Measurements from ENCODE around the gene MCU.

MCU gene

DNA sequence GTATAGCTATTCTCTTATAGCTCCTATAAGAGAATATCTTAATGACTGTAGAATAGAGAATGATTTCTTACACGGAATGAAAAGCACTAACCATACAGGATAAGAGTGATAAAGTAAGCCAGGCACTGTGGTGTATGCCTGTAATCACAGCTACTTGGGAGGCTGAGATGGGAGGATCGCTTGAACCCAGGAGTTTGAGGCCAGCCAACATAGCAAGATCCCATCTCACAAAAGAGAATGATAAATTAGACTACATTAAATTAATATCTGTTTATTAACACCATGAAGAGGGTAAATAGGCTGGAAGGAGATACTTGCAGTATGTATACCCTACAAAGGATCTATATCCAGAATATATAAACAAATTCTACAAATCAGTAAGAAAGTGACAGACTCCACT, 189.3 kb downstream of the MCU start:
- H3K4me3 ChIP-seq (ENCODE audit: low read depth in 1 of 2, low read length in 2 of 2), result no peak overlapping the region
- no peak overlapping the region for H3K27ac ChIP-seq (ENCODE audit: low read depth, low read length)
- peaks cover 26 to 49% of the 10 kb centered on the region in 2 donors for H3K36me3 ChIP-seq (ENCODE audit: control insufficient read depth in 1 of 2, insufficient read depth in 2 of 2, low read length in 2 of 2)
- no peaks in the 10 kb centered on the region for H3K27me3 ChIP-seq (ENCODE audit: control insufficient read depth in 1 of 2, insufficient read depth in 2 of 2, low read length in 2 of 2)
- no peak overlapping the region for H3K9ac ChIP-seq (ENCODE audit: low read depth in 1 of 2, low read length in 2 of 2)
- no peaks in the 10 kb centered on the region for H3K4me1 ChIP-seq (ENCODE audit: control insufficient read depth in 1 of 2, insufficient read depth in 2 of 2, low read length in 2 of 2)
- H3K9me3 ChIP-seq (ENCODE audit: control insufficient read depth in 1 of 2, low read length in 2 of 2), result no peaks in the 10 kb centered on the region

DNA sequence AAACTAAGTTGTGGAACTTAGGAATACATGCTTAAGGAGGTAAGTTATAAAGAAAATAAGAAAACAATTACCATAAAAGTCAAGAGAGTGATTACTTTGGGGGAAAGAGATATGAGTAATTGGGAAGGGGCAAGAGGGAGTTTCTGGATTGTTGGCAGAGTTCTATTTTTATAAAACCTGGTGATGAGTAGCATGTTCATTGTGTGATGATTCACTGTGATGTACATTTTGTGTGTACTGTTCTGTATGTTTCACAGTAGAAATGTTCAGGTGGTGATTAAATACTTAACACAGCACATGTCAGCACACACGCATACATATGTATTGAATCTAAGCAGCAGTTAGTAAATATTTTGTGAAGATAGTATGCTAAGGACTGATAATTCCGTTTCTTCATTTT, 191.9 kb downstream of the MCU start:
- Histone ChIP-seq H3K27ac (ENCODE audit: low read depth, low read length) (no peak overlapping the region), H3K9ac (ENCODE audit: low read depth in 1 of 2, low read length in 2 of 2) (no peak overlapping the region), H3K27me3 (ENCODE audit: control insufficient read depth in 1 of 2, insufficient read depth in 2 of 2, low read length in 2 of 2) (no peaks in the 10 kb centered on the region), H3K9me3 (ENCODE audit: control insufficient read depth in 1 of 2, low read length in 2 of 2) (no peaks in the 10 kb centered on the region), H3K4me1 (ENCODE audit: control insufficient read depth in 1 of 2, insufficient read depth in 2 of 2, low read length in 2 of 2) (no peaks in the 10 kb centered on the region), H3K4me3 (ENCODE audit: low read depth in 1 of 2, low read length in 2 of 2) (no peak overlapping the region), H3K36me3 (ENCODE audit: control insufficient read depth in 1 of 2, insufficient read depth in 2 of 2, low read length in 2 of 2) (peaks cover 30 to 54% of the 10 kb centered on the region in 2 donors)

DNA sequence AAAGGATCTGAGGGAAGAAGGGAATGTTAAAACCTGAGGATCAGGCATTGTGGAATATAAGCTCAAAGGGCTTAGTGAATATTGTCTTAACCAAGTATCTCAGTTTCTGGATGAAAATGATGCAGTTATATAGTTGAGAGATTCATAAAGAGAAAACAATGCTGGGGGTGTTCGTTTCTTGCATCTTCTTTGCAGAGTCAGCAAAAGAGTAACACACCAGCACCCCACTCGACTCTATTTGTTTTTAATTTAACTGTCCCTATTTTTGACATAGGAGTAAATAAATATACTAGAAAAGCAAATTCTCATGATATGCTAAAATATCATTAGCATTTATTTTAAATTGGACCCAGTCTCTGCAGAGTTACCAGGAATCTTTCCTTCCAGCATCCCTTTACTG, 194.0 kb downstream of the MCU start:
- Histone ChIP-seq H3K9me3 (ENCODE audit: control insufficient read depth in 1 of 2, low read length in 2 of 2) (no peaks in the 10 kb centered on the region), H3K27me3 (ENCODE audit: control insufficient read depth in 1 of 2, insufficient read depth in 2 of 2, low read length in 2 of 2) (no peaks in the 10 kb centered on the region), H3K27ac (ENCODE audit: low read depth, low read length) (no peak overlapping the region), H3K9ac (ENCODE audit: low read depth in 1 of 2, low read length in 2 of 2) (no peak overlapping the region), H3K4me3 (ENCODE audit: low read depth in 1 of 2, low read length in 2 of 2) (no peak overlapping the region), H3K36me3 (ENCODE audit: control insufficient read depth in 1 of 2, insufficient read depth in 2 of 2, low read length in 2 of 2) (peaks cover 17 to 48% of the 10 kb centered on the region in 2 donors), H3K4me1 (ENCODE audit: control insufficient read depth in 1 of 2, insufficient read depth in 2 of 2, low read length in 2 of 2) (no peaks in the 10 kb centered on the region)

DNA sequence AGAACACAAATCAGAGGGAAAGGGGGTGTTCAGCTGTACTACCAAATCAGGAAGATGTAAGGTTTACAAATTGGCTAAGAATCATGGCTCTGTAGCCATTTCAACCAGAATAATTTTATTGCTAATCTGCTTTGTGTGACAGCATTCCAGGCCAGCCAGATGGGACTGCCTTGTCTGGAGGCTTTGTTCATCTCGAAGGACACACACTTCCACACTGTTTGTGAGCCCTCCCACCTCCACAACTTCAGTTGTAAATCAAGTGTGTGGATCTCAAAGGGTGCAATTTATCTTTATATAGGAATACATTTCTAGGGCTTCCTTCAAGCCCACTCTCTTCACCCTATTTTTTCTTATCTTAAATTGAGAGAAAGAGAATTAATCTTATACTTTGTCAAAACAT, 194.7 kb downstream of the MCU start:
- Histone ChIP-seq H3K36me3 (ENCODE audit: control insufficient read depth in 1 of 2, insufficient read depth in 2 of 2, low read length in 2 of 2) (peaks cover 11 to 43% of the 10 kb centered on the region in 2 donors), H3K27ac (ENCODE audit: low read depth, low read length) (no peak overlapping the region), H3K4me1 (ENCODE audit: control insufficient read depth in 1 of 2, insufficient read depth in 2 of 2, low read length in 2 of 2) (no peaks in the 10 kb centered on the region), H3K27me3 (ENCODE audit: control insufficient read depth in 1 of 2, insufficient read depth in 2 of 2, low read length in 2 of 2) (no peaks in the 10 kb centered on the region), H3K4me3 (ENCODE audit: low read depth in 1 of 2, low read length in 2 of 2) (no peak overlapping the region), H3K9me3 (ENCODE audit: control insufficient read depth in 1 of 2, low read length in 2 of 2) (no peaks in the 10 kb centered on the region), H3K9ac (ENCODE audit: low read depth in 1 of 2, low read length in 2 of 2) (no peak overlapping the region)

DNA sequence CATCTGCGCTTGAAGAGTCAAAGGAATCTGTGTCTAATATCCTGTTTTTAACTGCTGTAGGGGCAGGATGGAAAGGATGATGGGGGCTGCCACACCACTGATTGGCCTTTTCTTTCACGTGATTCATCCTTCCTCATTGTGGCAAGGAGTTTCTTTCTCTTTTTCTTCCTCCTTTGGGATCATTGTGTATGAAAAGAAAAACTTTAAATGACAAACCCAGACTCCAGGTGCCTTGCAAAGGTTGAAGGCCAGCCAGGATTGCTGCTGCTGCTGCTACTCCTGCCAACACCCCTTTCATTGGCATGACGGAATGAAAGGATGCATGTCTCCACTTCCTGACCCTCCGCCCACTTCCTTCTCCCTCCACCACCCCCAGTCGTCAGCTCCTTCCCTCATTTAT, 195.1 kb downstream of the MCU start:
- no peak overlapping the region for H3K27ac ChIP-seq (ENCODE audit: low read depth, low read length)
- H3K27me3 ChIP-seq (ENCODE audit: control insufficient read depth in 1 of 2, insufficient read depth in 2 of 2, low read length in 2 of 2), result no peaks in the 10 kb centered on the region
- H3K4me3 ChIP-seq (ENCODE audit: low read depth in 1 of 2, low read length in 2 of 2), result no peak overlapping the region
- no peak overlapping the region for H3K9ac ChIP-seq (ENCODE audit: low read depth in 1 of 2, low read length in 2 of 2)
- H3K9me3 ChIP-seq (ENCODE audit: control insufficient read depth in 1 of 2, low read length in 2 of 2), result no peaks in the 10 kb centered on the region
- peaks cover 8 to 41% of the 10 kb centered on the region in 2 donors for H3K36me3 ChIP-seq (ENCODE audit: control insufficient read depth in 1 of 2, insufficient read depth in 2 of 2, low read length in 2 of 2)
- H3K4me1 ChIP-seq (ENCODE audit: control insufficient read depth in 1 of 2, insufficient read depth in 2 of 2, low read length in 2 of 2), result no peaks in the 10 kb centered on the region

DNA sequence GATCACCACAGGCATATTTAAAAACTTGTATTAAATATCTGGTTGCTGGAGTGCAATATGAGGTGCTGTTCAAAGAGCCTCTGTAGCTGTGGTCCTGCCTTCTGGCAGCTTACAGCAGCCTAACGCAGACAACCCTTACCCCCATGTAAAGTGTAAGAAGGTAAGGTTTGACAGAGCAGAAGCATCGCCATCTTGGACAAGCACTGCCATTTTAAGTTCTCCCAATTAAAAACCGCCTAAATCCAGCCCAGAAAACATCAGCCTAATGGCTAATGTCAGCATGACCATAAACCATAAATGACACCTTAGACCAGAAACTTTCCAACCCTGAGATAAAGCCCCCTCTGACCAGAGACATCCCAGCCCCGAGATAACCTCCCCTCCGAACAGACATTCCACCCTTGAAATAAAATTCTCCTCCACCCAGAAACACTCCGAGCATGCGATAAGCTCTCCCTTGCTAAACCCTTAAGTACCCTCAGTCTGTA, 196.3 kb downstream of the MCU start:
- Histone ChIP-seq H3K27me3 (ENCODE audit: control insufficient read depth in 1 of 2, insufficient read depth in 2 of 2, low read length in 2 of 2) (no peaks in the 10 kb centered on the region), H3K36me3 (ENCODE audit: control insufficient read depth in 1 of 2, insufficient read depth in 2 of 2, low read length in 2 of 2) (peaks cover 7 to 41% of the 10 kb centered on the region in 2 donors), H3K4me1 (ENCODE audit: control insufficient read depth in 1 of 2, insufficient read depth in 2 of 2, low read length in 2 of 2) (no peaks in the 10 kb centered on the region), H3K9ac (ENCODE audit: low read depth in 1 of 2, low read length in 2 of 2) (no peak overlapping the region), H3K4me3 (ENCODE audit: low read depth in 1 of 2, low read length in 2 of 2) (no peak overlapping the region), H3K27ac (ENCODE audit: low read depth, low read length) (no peak overlapping the region), H3K9me3 (ENCODE audit: control insufficient read depth in 1 of 2, low read length in 2 of 2) (no peaks in the 10 kb centered on the region)

DNA sequence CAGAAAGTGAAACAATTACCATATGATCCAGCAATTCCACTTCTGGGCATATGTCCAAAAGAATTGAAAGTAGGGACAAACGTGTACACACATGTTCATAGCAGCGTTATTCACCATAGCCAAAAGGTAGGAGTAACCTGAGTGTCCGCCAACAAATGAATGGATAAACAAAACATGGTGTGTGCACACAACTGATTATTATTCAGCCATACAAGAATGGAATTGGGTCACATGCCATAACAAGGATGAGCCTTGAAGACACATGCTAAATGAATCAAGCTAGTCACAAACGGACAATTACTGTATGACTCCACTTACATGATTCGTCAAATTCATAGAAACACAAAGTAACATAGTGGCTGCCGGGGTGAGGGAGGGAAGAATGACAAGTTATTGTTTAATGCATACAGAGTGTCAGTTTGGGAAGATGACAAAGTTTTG, 197.5 kb downstream of the MCU start:
- Histone ChIP-seq H3K4me3 (ENCODE audit: low read depth in 1 of 2, low read length in 2 of 2) (no peak overlapping the region), H3K27ac (ENCODE audit: low read depth, low read length) (no peak overlapping the region), H3K4me1 (ENCODE audit: control insufficient read depth in 1 of 2, insufficient read depth in 2 of 2, low read length in 2 of 2) (no peaks in the 10 kb centered on the region), H3K27me3 (ENCODE audit: control insufficient read depth in 1 of 2, insufficient read depth in 2 of 2, low read length in 2 of 2) (no peaks in the 10 kb centered on the region), H3K36me3 (ENCODE audit: control insufficient read depth in 1 of 2, insufficient read depth in 2 of 2, low read length in 2 of 2) (peaks cover 4 to 35% of the 10 kb centered on the region in 2 donors), H3K9ac (ENCODE audit: low read depth in 1 of 2, low read length in 2 of 2) (no peak overlapping the region), H3K9me3 (ENCODE audit: control insufficient read depth in 1 of 2, low read length in 2 of 2) (no peaks in the 10 kb centered on the region)

DNA sequence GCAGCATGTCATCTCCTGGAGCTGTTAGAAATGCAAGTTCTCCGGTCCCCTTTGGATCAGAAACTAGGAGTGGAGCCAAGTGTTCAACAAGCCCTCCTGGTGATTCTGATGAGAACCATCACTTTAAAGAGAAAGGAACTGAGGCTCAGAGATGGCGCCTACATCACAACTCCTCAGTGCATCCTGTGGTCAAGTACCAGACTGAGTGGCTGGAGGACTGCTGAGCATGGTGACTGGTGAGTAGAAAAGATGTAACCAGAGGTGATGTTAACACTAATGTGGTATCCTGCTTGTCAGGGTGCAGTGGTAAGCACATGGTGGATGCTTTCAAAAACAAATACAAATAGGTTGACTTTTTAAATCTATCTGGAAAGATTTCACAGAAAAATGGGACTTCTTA, 198.1 kb downstream of the MCU start:
- H3K9ac ChIP-seq (ENCODE audit: low read depth in 1 of 2, low read length in 2 of 2), result no peak overlapping the region
- no peak overlapping the region for H3K4me3 ChIP-seq (ENCODE audit: low read depth in 1 of 2, low read length in 2 of 2)
- no peaks in the 10 kb centered on the region for H3K9me3 ChIP-seq (ENCODE audit: control insufficient read depth in 1 of 2, low read length in 2 of 2)
- H3K36me3 ChIP-seq (ENCODE audit: control insufficient read depth in 1 of 2, insufficient read depth in 2 of 2, low read length in 2 of 2), result peaks cover 4 to 28% of the 10 kb centered on the region in 2 donors
- no peak overlapping the region for H3K27ac ChIP-seq (ENCODE audit: low read depth, low read length)
- no peaks in the 10 kb centered on the region for H3K27me3 ChIP-seq (ENCODE audit: control insufficient read depth in 1 of 2, insufficient read depth in 2 of 2, low read length in 2 of 2)
- no peaks in the 10 kb centered on the region for H3K4me1 ChIP-seq (ENCODE audit: control insufficient read depth in 1 of 2, insufficient read depth in 2 of 2, low read length in 2 of 2)

DNA sequence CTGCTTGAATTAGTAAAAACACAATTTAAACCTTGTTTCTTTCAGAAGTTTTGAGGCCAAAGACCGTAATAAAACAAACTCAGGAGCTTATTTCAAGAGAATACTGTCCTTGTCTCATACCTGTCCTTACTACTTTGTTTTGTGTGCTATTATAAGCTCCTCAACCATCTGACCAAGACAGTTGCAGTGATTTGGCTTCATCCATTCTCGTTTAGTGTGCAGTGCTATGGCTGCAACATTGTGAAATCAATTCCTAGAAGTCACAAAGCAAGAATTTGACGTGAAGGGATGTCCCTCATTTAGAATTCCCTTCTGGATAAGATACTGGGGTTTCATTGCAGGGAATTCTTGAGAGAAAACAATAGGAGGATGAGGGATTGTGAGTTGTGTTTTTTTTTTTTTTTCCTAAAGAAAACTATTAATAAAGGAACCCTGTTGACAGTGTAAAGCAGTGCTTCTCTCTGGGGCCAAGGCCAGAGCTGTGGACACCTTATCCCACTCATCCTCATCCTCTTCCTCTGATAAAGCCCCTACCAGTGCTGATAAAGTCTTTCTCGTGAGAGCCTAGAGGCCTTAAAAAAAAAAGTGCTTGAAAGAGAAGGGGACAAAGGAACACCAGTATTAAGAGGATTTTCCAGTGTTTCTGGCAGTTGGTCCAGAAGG, 201.3 kb downstream of the MCU start, which contains the start of gene OIT3:
Gene OIT3, plus strand, starts transcription at position 604 of the 663 bp plus-strand sequence. CDS start 60 bp downstream, outside the sequence.
- H3K27me3 ChIP-seq (ENCODE audit: control insufficient read depth in 1 of 2, insufficient read depth in 2 of 2, low read length in 2 of 2), result no peaks in the 10 kb centered on the region
- no peak within 1 kb of the TSS for H3K9ac ChIP-seq (ENCODE audit: low read depth in 1 of 2, low read length in 2 of 2)
- H3K4me1 ChIP-seq (ENCODE audit: control insufficient read depth in 1 of 2, insufficient read depth in 2 of 2, low read length in 2 of 2), result no peaks in the 10 kb centered on the region
- peaks cover 0 to 5% of the 10 kb centered on the region in 2 donors for H3K36me3 ChIP-seq (ENCODE audit: control insufficient read depth in 1 of 2, insufficient read depth in 2 of 2, low read length in 2 of 2)
- H3K4me3 ChIP-seq (ENCODE audit: low read depth in 1 of 2, low read length in 2 of 2), result no peak within 1 kb of the TSS
- H3K9me3 ChIP-seq (ENCODE audit: control insufficient read depth in 1 of 2, low read length in 2 of 2), result no peaks in the 10 kb centered on the region
- H3K27ac ChIP-seq (ENCODE audit: low read depth, low read length), result no peak within 1 kb of the TSS

DNA sequence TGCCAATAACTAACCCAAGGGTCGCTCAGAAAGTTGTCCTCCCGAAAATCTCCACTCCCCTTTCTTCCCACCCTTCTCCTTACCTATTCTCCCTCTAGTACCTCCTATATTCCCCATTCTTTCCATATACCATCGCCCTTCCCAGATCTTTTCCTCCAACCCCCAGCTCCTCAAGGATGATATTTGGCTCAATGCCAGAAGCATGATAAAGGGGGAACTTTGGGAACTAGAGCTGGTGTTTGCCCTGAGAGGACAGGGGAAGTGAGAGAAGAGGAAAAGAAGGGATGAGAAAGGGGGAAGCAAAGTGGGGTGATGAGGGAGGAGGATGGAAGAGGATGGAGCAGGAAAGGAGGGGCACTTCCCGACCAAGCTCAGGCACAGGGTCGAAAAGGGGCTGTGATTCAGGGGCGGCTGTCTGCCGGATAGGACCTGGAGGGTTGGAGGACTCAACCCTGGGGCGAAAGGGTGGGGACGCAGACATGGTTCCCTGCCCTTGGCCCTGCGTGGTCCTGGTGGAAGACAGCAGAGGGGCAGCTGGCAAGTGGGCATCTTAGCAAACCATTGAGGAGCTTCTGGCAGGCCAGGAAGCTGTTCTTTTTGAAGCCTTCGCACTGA, 203.4 kb downstream of the MCU start:
- H3K27ac ChIP-seq (ENCODE audit: low read depth, low read length), result no peak overlapping the region
- no peaks in the 10 kb centered on the region for H3K36me3 ChIP-seq (ENCODE audit: control insufficient read depth in 1 of 2, insufficient read depth in 2 of 2, low read length in 2 of 2)
- H3K4me1 ChIP-seq (ENCODE audit: control insufficient read depth in 1 of 2, insufficient read depth in 2 of 2, low read length in 2 of 2), result no peaks in the 10 kb centered on the region
- no peaks in the 10 kb centered on the region for H3K27me3 ChIP-seq (ENCODE audit: control insufficient read depth in 1 of 2, insufficient read depth in 2 of 2, low read length in 2 of 2)
- H3K4me3 ChIP-seq (ENCODE audit: low read depth in 1 of 2, low read length in 2 of 2), result no peak overlapping the region
- H3K9me3 ChIP-seq (ENCODE audit: control insufficient read depth in 1 of 2, low read length in 2 of 2), result no peaks in the 10 kb centered on the region
- H3K9ac ChIP-seq (ENCODE audit: low read depth in 1 of 2, low read length in 2 of 2), result no peak overlapping the region

Measured in duodenal mucosa (tissue), 2 donors.